H7 (cell line): Measurements from ENCODE around the gene ALPL. TPM values are rescaled to one million over a fixed set of nuclear protein-coding genes. Genes with fewer than 3 reads are reported as not detected.

ENCODE experiments used
- DNase-seq: peaks from one replicate; pipeline ENCODE4 v3.0.0; 2012
- H3K27me3 ChIP-seq: 2 replicates; pipeline ENCODE4 v1.6.0; 2011; ENCODE audit warnings: mild to moderate bottlenecking, low read length; ENCODE audit not compliant: control insufficient read depth, insufficient read depth
- H3K36me3 ChIP-seq: replicated peaks from 2 replicates; pipeline ENCODE4 v1.5.1; 2011; ENCODE audit warnings: low read length; ENCODE audit not compliant: control insufficient read depth, insufficient read depth
- H3K4me3 ChIP-seq: 2 replicates; pipeline ENCODE4 v1.5.1; 2011; ENCODE audit warnings: low read depth, mild to moderate bottlenecking, control low read depth, low read length, moderate library complexity; ENCODE audit not compliant: insufficient read depth
- total RNA-seq: library from RNA; depleted of rRNA; stranded (reverse); fragments of >200 nt; shearing (Covaris generic); gene quantifications from 2 replicates; pipeline ENCODE4 v1.2.3, GENCODE V29; 2014

Gene ALPL
- total RNA-seq, 1 experiment from 2014 or later: 187 TPM

DNA sequence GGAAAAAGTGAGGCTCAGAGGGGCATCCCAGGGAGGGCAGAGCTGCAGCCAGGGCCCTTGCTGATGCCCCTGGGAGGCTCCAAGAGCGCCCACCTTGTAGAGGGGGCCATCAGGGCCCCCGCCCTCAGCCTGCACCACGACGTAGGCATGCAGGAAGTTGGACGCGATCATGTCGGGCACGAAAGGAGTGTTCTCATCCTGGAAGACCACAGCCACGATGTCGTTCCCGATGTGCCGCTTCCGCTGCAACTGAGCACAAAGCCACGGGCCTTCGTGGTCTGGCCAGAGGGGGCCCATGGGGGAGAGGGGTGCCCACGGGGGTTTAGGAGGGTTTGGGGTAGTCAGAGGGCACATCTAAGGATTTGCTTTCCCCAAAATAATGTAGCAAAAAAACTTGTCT is 100.8 kb downstream of the ALPL start:
- no peaks in the 10 kb centered on the region for H3K27me3 ChIP-seq
- DNase-seq: no peak
- H3K36me3 ChIP-seq: no peaks in the 10 kb centered on the region
- H3K4me3 ChIP-seq: no peak overlapping the region

DNA sequence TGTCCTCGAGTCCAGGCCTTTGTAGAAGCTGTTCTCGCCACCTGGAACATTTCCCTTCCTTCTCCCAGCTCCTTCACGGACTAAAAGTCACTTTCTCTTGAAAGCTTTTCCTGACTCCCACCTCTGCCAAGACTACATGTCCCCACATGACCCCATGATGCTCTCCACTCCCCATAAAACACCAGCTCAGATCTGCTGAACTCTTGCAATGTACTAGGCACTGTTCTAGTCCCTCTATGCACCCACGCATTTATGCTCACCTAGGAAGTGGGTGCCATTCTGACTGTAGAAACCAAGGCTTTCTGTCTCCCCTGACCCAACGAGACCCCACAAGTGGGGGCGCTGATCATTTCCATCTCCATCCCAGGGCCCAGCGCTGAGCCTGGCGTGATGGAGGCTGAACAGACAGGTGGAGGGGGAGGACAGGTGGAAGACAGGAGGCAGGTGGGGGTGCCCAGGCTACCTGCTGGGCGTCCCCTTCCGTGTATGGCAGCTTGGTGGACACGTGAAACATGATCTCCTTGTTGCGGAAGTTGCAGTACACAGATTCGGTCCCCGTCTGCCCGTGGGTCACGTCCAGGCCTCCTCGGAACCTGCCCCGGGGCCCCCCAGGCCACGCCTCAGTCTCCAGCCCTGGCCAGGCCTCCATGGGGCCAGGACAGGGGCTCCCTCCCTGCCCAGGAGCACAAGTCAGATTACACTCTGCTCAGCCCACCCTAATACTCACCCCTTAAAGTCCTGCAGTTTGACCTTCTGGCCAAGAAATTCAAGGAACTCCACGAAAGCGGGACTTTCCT is 102.0 kb downstream of the ALPL start:
- no peaks in the 10 kb centered on the region for H3K36me3 ChIP-seq
- H3K27me3 ChIP-seq: no peaks in the 10 kb centered on the region
- no peak for DNase-seq
- no peak overlapping the region for H3K4me3 ChIP-seq

DNA sequence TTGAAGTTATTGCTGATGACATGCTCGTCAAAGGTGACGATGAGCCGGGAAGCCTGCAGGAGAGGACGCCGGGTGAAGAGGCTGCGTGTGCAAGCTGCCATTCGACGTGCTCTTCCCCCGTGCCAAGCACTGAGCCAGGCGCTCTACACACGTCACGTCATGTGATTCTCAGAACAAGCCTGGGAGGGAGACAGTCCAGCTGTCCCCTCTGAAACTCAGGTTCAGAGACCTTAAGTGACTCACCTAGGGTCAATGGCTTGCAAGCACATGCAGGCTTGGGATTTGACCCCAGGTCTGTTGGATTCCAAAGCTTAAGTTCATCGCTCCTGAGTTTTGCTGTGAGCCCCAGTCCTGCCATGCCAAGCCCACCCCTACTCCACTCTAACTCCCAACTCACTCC is 102.8 kb downstream of the ALPL start:
- Histone ChIP-seq H3K36me3 (no peaks in the 10 kb centered on the region), H3K4me3 (no peak overlapping the region), H3K27me3 (no peaks in the 10 kb centered on the region)
- no peak for DNase-seq

DNA sequence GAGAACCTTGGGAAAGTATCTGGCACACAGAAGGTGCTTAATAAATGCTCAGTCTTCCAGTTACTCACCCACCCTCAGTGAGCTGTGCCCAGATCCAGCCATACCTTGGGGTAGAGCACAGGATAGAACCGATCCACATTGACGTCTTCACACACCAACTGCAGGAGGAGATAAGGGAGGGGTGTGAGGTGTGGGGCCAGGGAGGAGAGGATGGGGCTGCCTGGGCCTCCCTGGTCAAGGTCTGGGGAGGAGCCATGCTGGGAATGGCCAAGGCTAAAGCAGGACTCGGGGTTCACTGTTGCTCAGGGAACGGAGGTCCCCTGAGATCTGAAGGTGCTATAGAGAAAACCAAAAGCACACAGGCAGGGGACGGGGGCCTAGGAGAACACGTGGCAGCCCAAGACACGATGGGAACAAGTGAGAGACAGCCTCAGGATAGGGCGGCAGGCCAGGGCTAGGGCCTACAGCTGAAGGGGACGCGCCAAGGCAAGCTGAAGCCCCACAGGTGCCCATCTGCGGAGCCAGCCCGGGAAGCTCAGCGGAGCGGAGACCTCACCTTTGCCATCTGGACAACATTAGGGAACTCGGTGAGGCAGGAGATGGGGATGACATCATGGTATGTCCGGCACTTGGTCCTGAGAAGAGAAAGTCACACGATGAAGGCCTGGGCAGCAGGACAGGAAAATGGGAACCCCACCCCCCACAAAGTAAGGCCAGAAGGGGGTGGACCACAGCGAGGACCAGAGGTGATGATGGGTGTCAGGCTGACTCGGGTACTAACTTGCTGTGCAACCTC is 104.0 kb downstream of the ALPL start:
- no peak for DNase-seq
- Histone ChIP-seq H3K27me3 (no peaks in the 10 kb centered on the region), H3K36me3 (no peaks in the 10 kb centered on the region), H3K4me3 (no peak overlapping the region)

DNA sequence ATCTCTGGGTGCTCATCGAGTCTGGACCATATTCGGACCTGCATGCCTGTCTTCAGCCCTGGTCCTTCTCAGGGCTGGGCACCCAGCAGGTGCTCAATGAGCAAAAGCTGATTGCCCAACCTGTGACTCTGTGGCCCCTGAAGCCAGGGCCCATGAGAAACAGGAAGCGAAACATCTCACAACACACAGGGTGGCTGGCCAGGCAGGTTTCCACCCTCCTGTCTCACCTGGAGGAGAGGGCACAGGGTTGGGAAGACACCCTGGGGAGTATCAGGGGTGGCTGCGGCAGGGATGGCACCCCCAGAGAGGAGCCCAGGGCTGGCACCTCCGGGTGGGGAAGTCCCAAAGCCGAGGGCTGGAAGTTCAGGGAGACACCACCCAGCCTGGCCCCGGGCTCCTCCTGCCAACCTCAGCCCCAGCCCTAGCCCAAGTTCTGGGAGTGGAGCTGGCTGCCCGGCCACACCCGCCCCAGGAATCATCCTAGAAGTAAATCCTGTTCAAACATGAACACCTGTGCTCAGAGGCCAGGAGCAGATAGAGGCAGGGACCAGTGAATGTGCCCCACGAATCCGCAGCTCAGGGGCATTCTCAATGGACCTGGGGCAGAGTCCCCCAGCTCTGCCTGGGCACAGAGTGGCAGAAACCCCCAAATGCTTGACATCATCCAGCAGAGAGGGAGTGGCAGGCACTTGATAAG is 105.3 kb downstream of the ALPL start:
- Histone ChIP-seq H3K4me3 (no peak overlapping the region), H3K27me3 (peaks cover 3% of the 10 kb centered on the region), H3K36me3 (no peaks in the 10 kb centered on the region)
- DNase-seq: no peak

DNA sequence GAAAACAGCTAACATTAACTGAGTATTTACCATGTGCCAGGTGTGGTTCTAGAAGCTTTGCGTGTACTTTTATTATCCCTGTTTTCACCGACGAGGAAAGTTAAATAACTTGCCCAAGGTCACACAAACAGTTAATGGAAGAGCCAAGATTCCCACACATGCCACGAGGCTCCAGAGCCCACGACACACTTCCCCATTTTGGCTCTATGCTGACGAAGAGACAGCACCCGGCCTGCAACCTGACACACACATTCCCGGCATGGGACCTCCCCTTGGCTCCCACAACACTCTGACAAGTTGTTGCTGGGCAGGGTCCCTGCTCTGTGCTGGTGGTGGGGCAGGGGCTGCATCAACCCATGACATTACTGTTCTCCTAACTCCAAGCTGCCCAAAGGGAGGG is 107.1 kb downstream of the ALPL start:
- peaks cover 7% of the 10 kb centered on the region for H3K27me3 ChIP-seq
- DNase-seq: no peak
- no peak overlapping the region for H3K4me3 ChIP-seq
- no peaks in the 10 kb centered on the region for H3K36me3 ChIP-seq

DNA sequence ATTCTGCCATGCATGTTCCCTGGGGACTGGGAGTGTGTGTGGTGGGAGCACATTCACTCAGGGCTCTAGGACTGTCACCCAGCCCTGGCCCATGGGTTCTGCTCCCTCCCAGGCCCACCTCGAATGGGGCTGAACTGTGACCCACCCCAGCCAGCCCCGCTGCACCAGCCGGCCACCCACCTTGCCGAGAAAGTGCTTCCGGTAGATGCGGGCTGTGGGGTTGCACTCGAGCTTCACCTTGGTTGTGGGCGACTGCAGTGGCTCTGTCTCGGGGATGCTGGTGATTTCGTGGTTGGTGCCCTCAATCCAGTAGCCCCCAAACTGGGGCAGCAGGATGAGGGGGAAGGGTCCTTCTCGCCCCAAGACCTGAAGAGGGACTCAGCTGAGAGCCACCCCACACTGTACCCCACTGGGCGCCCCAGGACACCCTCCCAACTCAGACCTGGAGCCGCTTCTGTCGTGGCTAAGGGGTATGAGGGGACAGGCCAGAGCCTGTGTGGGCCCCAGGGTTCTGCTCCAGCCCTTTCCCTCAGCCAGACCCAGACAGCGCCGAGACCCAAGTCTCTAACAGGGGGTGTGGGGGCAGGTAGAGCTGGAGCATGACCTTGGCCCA is 108.0 kb downstream of the ALPL start:
- no peaks in the 10 kb centered on the region for H3K36me3 ChIP-seq
- peaks cover 11% of the 10 kb centered on the region for H3K27me3 ChIP-seq
- H3K4me3 ChIP-seq: no peak overlapping the region
- DNase-seq: no peak

DNA sequence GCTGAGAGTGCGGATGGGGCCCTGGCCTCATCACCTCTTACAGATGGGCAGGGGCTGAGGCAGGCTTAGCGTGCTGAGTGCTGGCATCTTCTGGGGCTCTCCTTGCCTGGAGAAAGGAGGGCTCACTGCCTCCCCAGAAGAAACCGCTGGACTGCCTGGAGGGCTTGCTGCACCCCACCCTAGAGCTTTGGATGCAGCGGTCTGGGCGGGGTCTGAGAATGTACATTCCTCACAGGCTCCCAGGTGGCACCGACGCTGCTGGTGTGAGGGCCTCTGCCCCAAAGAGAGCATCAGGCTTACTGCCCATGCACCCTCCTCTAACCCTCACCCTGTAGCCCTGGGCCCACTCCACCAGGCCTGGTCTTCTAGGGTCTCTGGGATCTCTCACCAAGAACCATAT is 108.8 kb downstream of the ALPL start:
- Histone ChIP-seq H3K36me3 (no peaks in the 10 kb centered on the region), H3K27me3 (peaks cover 13% of the 10 kb centered on the region), H3K4me3 (no peak overlapping the region)
- no peak for DNase-seq

DNA sequence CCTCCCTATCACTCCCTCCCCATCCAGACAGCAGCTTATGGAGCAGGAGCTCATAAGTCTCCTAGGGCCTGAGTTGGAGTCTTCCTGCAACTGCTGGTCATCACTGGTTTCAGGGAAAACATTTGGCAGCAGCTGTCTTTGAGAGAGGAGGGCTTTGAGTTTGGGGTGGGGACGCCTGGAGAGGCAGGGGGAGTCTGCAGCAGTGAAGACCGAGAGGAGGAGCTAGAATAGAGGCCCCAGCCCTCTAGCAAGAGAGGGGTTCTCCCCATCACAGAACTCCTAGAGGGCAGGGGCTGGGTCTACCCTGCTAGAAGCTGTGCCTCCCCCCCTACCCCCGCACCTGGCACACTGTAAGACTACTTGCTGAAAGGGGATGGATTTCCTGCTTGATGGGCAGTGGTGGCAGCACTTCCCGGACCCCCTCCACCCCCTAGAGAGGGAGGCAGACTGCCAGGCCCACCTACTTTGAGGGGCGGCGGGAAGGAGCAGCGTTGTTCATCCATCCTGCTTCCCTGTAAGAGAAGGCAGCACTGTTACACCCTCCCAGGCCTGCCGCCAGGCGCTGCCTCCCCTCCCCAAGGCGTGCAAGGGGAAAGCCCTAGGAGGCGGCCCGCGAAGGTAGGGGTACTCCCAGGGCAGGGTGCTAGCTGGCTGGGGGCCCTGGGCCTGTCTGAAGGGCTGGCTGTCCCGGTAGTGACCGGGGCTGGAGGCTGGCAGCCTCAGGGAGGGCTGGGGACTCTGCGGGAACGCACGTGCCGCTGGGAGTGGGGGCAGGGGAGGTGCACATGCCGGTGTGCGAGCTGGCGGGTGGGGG is 109.5 kb downstream of the ALPL start:
- peak overlapping the region; percentile 8; the same call in 1 of the 2 replicates for H3K4me3 ChIP-seq
- peaks cover 13% of the 10 kb centered on the region for H3K27me3 ChIP-seq
- peak; percentile 85 for DNase-seq
- H3K36me3 ChIP-seq: no peaks in the 10 kb centered on the region

DNA sequence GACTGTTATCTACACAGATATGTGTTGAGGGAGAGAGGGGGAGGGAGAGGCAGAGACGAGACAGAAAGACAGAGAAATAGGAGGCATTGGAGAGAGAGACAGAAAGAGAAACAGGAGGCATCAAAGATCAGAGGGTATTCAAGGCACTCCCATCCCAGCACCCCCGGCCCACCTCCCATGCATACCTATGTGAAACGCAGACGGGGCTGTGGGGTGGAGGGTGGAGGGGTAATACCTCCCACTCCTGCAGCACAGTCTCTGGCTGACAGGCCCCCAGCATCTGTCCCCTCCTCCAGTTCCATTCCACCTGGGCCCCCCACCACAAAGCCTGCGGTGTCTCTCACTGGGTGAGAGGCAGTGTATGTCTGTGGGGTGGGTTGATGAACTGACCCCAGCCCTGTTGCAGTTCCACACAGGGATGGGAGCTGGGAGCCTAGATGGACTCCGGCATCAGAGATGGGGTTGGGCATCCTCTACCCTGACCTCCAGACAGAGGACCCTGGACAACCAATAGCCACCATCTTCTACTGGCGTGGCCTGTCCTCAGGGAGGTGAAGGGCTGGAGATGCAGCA is 110.2 kb downstream of the ALPL start:
- DNase-seq: peak; percentile 74
- H3K36me3 ChIP-seq: no peaks in the 10 kb centered on the region
- H3K27me3 ChIP-seq: peaks cover 13% of the 10 kb centered on the region
- H3K4me3 ChIP-seq: no peak overlapping the region

DNA sequence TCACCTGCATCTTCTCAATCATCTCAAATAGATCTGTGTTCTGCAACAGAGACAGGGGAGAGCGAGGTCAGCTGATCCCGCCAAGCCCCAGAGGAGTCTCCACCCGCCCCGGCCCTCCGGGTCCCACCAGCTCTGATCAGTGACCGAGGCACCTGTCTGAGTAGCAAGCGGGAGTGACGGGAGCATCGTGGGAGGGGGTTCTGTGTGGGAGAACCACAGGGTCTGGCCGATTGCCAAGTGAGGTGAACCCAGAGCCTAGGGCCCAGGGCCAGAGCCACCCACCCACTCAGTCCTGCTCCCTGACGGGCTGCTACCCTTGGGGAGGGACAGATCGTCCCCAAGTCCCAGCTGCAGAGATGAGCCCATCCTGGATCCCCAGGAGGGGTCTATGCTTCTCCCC is 110.8 kb downstream of the ALPL start:
- peak; percentile 61 for DNase-seq
- Histone ChIP-seq H3K36me3 (no peaks in the 10 kb centered on the region), H3K27me3 (peaks cover 13% of the 10 kb centered on the region), H3K4me3 (no peak overlapping the region)

DNA sequence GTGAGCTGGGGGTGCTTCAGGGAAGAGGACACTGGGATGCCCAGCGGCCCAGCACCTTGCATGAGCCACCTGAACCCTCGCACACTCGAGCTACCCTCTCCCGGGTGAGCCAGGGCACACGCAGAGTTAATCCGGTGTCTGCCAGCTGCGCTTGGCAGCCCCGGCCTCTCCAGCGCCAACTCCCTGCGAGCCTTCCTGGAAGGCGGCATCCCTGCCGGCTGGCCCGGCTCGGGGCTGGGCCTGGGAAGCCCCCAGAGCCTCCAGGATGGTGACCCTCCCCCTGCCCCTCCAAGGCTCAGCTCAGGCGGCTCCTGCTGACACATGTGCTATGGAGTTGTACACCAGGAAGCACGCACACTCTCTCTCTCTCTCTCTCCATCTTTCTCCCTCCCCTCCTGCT is 111.3 kb downstream of the ALPL start:
- peaks cover 13% of the 10 kb centered on the region for H3K27me3 ChIP-seq
- H3K36me3 ChIP-seq: no peaks in the 10 kb centered on the region
- H3K4me3 ChIP-seq: no peak overlapping the region
- DNase-seq: no peak

DNA sequence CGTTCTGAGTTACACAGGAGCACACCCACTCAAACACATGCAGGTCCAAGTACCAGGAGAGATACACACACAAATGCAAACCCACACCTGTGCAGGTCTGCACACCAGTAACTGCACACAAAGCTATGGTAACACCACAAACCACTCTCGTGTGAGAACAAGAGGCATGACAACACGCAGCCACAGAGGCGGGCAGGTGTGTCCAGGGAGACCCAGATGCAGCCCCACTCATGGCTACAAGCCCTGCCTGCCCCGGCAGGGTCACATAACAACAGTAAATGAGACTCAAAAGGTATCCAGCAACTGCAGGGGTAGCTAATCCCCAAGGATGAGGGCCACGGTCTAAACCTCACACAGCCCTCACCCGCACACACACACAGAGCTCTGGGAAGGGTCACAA is 111.8 kb downstream of the ALPL start:
- Histone ChIP-seq H3K4me3 (no peak overlapping the region), H3K36me3 (no peaks in the 10 kb centered on the region), H3K27me3 (peaks cover 13% of the 10 kb centered on the region)
- no peak for DNase-seq
